ENCODE results near the gene SLC2A9.

Gene SLC2A9

DNA sequence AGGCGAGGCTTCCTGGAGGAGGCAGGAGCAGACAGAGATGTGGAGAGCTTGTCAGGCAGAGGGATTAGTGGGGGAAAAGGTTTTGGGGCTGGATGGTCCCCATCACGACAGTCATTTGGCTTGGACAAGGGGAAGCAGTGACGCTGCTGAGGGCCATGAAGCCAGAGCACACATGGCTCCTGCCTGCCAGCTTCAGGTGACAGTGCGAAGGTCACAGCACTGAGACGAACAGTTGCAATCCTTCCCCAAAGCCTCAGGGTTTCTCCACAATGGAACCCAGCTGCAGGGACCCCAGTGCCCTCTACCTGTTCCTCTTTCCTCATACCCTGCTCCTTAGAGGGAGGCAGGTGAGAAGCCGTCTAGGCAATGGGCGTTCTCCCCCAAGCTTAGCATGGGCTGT is 129.6 kb downstream of the SLC2A9 start:
- in situ Hi-C loops (cut with HindIII; ENCODE audit: low pct_unique_long_range_greater_than_20kb, low sequenced_read_pairs): no loop called here
- TF ChIP-seq JUND (IDR thresholded peaks at IDR 0.05; ENCODE audit: low read depth): no peak
- DNase-seq (ENCODE audit: low read depth in 1 of 2, low spot score in 1 of 2): no peak

DNA sequence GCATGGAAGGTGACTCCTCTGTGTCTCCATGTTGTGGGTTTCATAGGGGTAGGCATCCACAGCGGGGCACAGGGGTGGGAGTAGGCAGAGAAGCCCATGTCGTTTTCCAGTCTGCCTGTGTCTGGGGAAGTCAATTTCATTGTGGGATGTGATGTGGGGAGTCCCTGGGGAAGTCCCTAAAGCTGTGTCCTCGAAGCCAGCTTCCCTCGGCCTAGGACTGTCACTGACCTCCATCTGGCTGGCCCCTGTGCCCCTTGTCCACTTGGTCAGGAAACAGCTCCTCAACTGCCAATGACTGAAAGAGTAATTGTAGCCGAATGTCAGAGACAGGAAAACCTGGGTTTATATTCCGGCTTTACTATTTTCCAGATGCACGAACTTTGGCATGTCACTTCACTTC is 130.2 kb downstream of the SLC2A9 start:
- DNase-seq (ENCODE audit: low read depth in 1 of 2, low spot score in 1 of 2): no peak
- no peak for TF ChIP-seq JUND (IDR thresholded peaks at IDR 0.05; ENCODE audit: low read depth)
- in situ Hi-C loops (cut with HindIII; ENCODE audit: low pct_unique_long_range_greater_than_20kb, low sequenced_read_pairs): no loop called here

GRCh38 chr4:9889306-9889705 is 132.0 kb downstream of the SLC2A9 start:
- no peak for TF ChIP-seq JUND (IDR thresholded peaks at IDR 0.05; ENCODE audit: low read depth)
- in situ Hi-C loops (cut with HindIII; ENCODE audit: low pct_unique_long_range_greater_than_20kb, low sequenced_read_pairs): no loop called here
- no peak for DNase-seq (ENCODE audit: low read depth in 1 of 2, low spot score in 1 of 2)

GRCh38 chr4:9885958-9886357 is 135.3 kb downstream of the SLC2A9 start:
- no peak for TF ChIP-seq JUND (IDR thresholded peaks at IDR 0.05; ENCODE audit: low read depth)
- no peak for DNase-seq (ENCODE audit: low read depth in 1 of 2, low spot score in 1 of 2)
- in situ Hi-C loops (cut with HindIII; ENCODE audit: low pct_unique_long_range_greater_than_20kb, low sequenced_read_pairs): no loop called here

GRCh38 chr4:9880406-9881197 is 140.7 kb downstream of the SLC2A9 start:
- TF ChIP-seq JUND (IDR thresholded peaks at IDR 0.05; ENCODE audit: low read depth): no peak
- no peak for DNase-seq (ENCODE audit: low read depth in 1 of 2, low spot score in 1 of 2)
- in situ Hi-C loops (cut with HindIII; ENCODE audit: low pct_unique_long_range_greater_than_20kb, low sequenced_read_pairs): no loop called here

DNA sequence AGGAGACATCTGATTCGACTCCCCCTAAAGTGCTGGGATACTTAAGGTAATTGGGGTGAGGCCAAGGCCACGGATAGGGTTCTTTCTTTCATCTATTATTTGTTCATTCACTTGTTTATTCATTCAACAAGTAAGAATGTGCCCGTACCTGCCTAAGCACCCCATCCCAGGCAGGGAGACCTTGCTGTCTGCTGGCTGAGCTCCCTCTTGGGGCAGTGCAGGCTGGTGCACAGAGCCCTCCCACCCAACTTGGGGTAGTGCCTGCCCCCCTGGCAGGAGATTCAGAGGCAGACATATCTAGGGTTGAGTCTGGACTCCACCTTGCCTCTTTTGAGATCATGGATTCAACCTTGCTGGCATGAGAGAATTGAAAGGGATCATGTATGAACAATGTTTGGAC is 144.2 kb downstream of the SLC2A9 start:
- DNase-seq (ENCODE audit: low read depth in 1 of 2, low spot score in 1 of 2): no peak
- in situ Hi-C loops (cut with HindIII; ENCODE audit: low pct_unique_long_range_greater_than_20kb, low sequenced_read_pairs): no loop called here
- no peak for TF ChIP-seq JUND (IDR thresholded peaks at IDR 0.05; ENCODE audit: low read depth)

DNA sequence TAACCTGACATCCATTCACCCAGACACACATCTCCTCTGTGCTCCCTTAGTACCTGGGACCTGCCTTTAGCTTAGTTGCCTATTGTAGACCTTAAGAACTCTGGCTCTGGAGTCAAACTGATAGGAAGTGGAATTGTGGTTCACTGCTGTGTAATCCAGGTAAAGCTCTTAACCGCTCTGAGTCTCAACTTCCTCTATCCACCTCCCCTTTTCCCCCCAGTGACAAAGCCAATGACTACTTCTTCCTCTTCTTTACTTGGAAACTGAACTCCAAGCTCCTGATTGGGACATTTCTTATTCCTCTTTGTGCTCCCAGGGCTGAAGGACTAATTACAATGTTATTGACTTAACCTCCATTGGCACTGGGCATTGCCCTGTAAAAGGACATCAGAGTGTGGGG is 145.8 kb downstream of the SLC2A9 start:
- in situ Hi-C loops (cut with HindIII; ENCODE audit: low pct_unique_long_range_greater_than_20kb, low sequenced_read_pairs): no loop called here
- no peak for DNase-seq (ENCODE audit: low read depth in 1 of 2, low spot score in 1 of 2)
- no peak for TF ChIP-seq JUND (IDR thresholded peaks at IDR 0.05; ENCODE audit: low read depth)

DNA sequence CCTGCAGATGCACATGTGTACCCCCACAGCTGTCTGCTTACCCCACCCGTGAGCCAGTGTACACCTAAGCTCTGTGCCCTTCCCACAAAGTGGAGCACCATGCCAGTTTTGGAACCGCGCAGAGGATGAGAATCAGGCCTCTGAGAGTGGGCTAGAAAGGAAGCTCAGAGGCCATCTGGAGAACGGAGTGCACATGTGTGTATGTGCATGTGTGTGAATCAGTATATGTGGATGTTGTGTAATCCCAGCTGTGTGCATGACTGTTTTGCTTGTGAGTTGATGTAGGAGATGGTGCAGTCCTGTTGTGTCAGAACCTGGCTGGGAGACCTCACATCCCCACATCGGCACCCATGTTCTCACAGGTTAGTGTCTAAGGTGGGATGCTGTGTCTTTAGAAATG is 146.9 kb downstream of the SLC2A9 start:
- DNase-seq (ENCODE audit: low read depth in 1 of 2, low spot score in 1 of 2): no peak
- in situ Hi-C loops (cut with HindIII; ENCODE audit: low pct_unique_long_range_greater_than_20kb, low sequenced_read_pairs): no loop called here
- TF ChIP-seq JUND (IDR thresholded peaks at IDR 0.05; ENCODE audit: low read depth): no peak

GRCh38 chr4:9870165-9870790 is 151.0 kb downstream of the SLC2A9 start:
- no peak for TF ChIP-seq JUND (IDR thresholded peaks at IDR 0.05; ENCODE audit: low read depth)
- in situ Hi-C loops (cut with HindIII; ENCODE audit: low pct_unique_long_range_greater_than_20kb, low sequenced_read_pairs): no loop called here
- no peak for DNase-seq (ENCODE audit: low read depth in 1 of 2, low spot score in 1 of 2)

GRCh38 chr4:9867751-9868425 is 153.4 kb downstream of the SLC2A9 start:
- in situ Hi-C loops (cut with HindIII; ENCODE audit: low pct_unique_long_range_greater_than_20kb, low sequenced_read_pairs): no loop called here
- TF ChIP-seq JUND (IDR thresholded peaks at IDR 0.05; ENCODE audit: low read depth): no peak
- DNase-seq (ENCODE audit: low read depth in 1 of 2, low spot score in 1 of 2): no peak

GRCh38 chr4:9866931-9867330 is 154.4 kb downstream of the SLC2A9 start:
- TF ChIP-seq JUND (IDR thresholded peaks at IDR 0.05; ENCODE audit: low read depth): no peak
- in situ Hi-C loops (cut with HindIII; ENCODE audit: low pct_unique_long_range_greater_than_20kb, low sequenced_read_pairs): no loop called here
- DNase-seq (ENCODE audit: low read depth in 1 of 2, low spot score in 1 of 2): no peak

- TF ChIP-seq JUND (IDR thresholded peaks at IDR 0.05; ENCODE audit: low read depth): no peak
- in situ Hi-C loops (cut with HindIII; ENCODE audit: low pct_unique_long_range_greater_than_20kb, low sequenced_read_pairs): no loop called here
- no peak for DNase-seq (ENCODE audit: low read depth in 1 of 2, low spot score in 1 of 2)
Observed at GRCh38 chr4:9861561-9861960, 159.7 kb downstream of the SLC2A9 start.

- TF ChIP-seq JUND (IDR thresholded peaks at IDR 0.05; ENCODE audit: low read depth): no peak
- DNase-seq (ENCODE audit: low read depth in 1 of 2, low spot score in 1 of 2): no peak
- in situ Hi-C loops (cut with HindIII; ENCODE audit: low pct_unique_long_range_greater_than_20kb, low sequenced_read_pairs): no loop called here
Observed at GRCh38 chr4:9859810-9860209, 161.5 kb downstream of the SLC2A9 start.
